Neural cell (in vitro differentiated cells): Measurements from ENCODE around the gene PHYHD1. TPM values are rescaled to one million over a fixed set of nuclear protein-coding genes. Genes with fewer than 3 reads are reported as not detected.

Source experiments
- H2AFZ ChIP-seq: fragments of 200-600, 300-800 bp; sonication (generic), shearing (Covaris generic); 2 replicates; pipeline ENCODE4 v1.6.0; 2014; ENCODE audit warnings: low read depth, mild to moderate bottlenecking, antibody characterized with exemption, low read length, moderate library complexity
- H3F3A ChIP-seq: fragments of 200-600 bp; shearing (Covaris generic); 2 replicates; pipeline ENCODE4 v1.6.1; 2016; ENCODE audit warnings: mild to moderate bottlenecking, moderate library complexity, mixed read lengths, antibody characterized with exemption, low read length; ENCODE audit not compliant: insufficient read depth, poor library complexity, severe bottlenecking
- H3K27ac ChIP-seq: fragments of 200-600, 300-800 bp; sonication (generic), shearing (Covaris generic); 2 replicates; pipeline ENCODE4 v1.5.1; 2014; ENCODE audit warnings: mild to moderate bottlenecking, low read length, moderate library complexity
- H3K27me3 ChIP-seq: fragments of 300-800, 200-600 bp; sonication (generic), shearing (Covaris generic); 2 replicates; pipeline ENCODE4 v1.6.0; 2014; ENCODE audit warnings: mild to moderate bottlenecking, low read depth, low read length, moderate library complexity; ENCODE audit not compliant: insufficient read depth
- H3K36me3 ChIP-seq: fragments of 300-800, 200-600 bp; sonication (generic), shearing (Covaris generic); 2 replicates; pipeline ENCODE4 v1.5.1; 2014; ENCODE audit warnings: mild to moderate bottlenecking, antibody characterized with exemption, low read length, moderate library complexity; ENCODE audit not compliant: insufficient read depth
- H3K4me2 ChIP-seq: fragments of 300-800, 200-600 bp; sonication (generic), shearing (Covaris generic); 2 replicates; pipeline ENCODE4 v1.6.0; 2014; ENCODE audit warnings: mild to moderate bottlenecking, low read length
- H3K4me3 ChIP-seq: fragments of 300-800, 200-600 bp; sonication (generic), shearing (Covaris generic); 2 replicates; pipeline ENCODE4 v1.5.1; 2014; ENCODE audit warnings: mild to moderate bottlenecking, low read length, moderate library complexity
- H3K79me2 ChIP-seq: fragments of 200-600 bp; shearing (Covaris generic); replicated peaks from 2 replicates; pipeline ENCODE4 v1.6.0; 2014; ENCODE audit warnings: mild to moderate bottlenecking, low read length, moderate library complexity; ENCODE audit not compliant: insufficient read depth
- H3K9ac ChIP-seq: fragments of 300-800, 200-600 bp; sonication (generic), shearing (Covaris generic); 2 replicates; pipeline ENCODE4 v1.6.1; 2016; ENCODE audit warnings: mild to moderate bottlenecking, low read length, mixed read lengths
- H3K9me2 ChIP-seq: fragments of 200-600 bp; shearing (Covaris generic); 2 replicates; pipeline ENCODE4 v1.6.1; 2016; ENCODE audit warnings: mild to moderate bottlenecking, low read length, mixed read lengths; ENCODE audit not compliant: insufficient read depth
- H3K9me3 ChIP-seq: fragments of 200-600, 300-800 bp; sonication (generic), shearing (Covaris generic); 2 replicates; pipeline ENCODE4 v1.6.1; 2016; ENCODE audit warnings: mild to moderate bottlenecking, mixed run types, low read length, moderate library complexity, mixed read lengths
- H4K20me1 ChIP-seq: fragments of 200-600 bp; shearing (Covaris generic); 2 replicates; pipeline ENCODE4 v1.6.1; 2016; ENCODE audit warnings: mild to moderate bottlenecking, mixed run types; ENCODE audit not compliant: insufficient read depth
- EP300 ChIP-seq: fragments of 450-650 bp; conservative IDR thresholded peaks from 2 replicates; pipeline ENCODE4 v1.6.1; 2014; ENCODE audit warnings: antibody characterized with exemption, mild to moderate bottlenecking, moderate library complexity; ENCODE audit not compliant: poor library complexity, severe bottlenecking
- EZH2 ChIP-seq: fragments of 200-600, 300-800 bp; shearing (Covaris generic), sonication (generic); IDR thresholded peaks from 2 replicates; pipeline ENCODE4 v1.6.1; 2014; ENCODE audit warnings: antibody characterized with exemption, low read length, borderline replicate concordance, mild to moderate bottlenecking; ENCODE audit not compliant: insufficient read depth, poor library complexity, severe bottlenecking
- MXI1 ChIP-seq: fragments of 450-650 bp; conservative IDR thresholded peaks from 2 replicates; pipeline ENCODE4 v1.6.1; 2014; ENCODE audit warnings: antibody characterized with exemption, mild to moderate bottlenecking; ENCODE audit not compliant: poor library complexity, severe bottlenecking
- POLR2AphosphoS5 ChIP-seq: IDR thresholded peaks from 2 replicates; pipeline ENCODE4 v1.6.1; 2012
- RAD21 ChIP-seq: fragments of 450-650 bp; conservative IDR thresholded peaks from 2 replicates; pipeline ENCODE4 v1.6.1; 2014; ENCODE audit warnings: antibody characterized with exemption, mild to moderate bottlenecking, moderate library complexity
- REST ChIP-seq: IDR thresholded peaks from 2 replicates; pipeline ENCODE4 v1.6.1; 2012; ENCODE audit warnings: borderline replicate concordance
- SMC3 ChIP-seq: fragments of 450-650 bp; conservative IDR thresholded peaks from 2 replicates; pipeline ENCODE4 v1.6.1; 2014; ENCODE audit warnings: antibody characterized with exemption, mild to moderate bottlenecking, moderate library complexity; ENCODE audit not compliant: poor library complexity
- TAF1 ChIP-seq: IDR thresholded peaks from 2 replicates; pipeline ENCODE4 v1.6.1; 2012; ENCODE audit warnings: low read depth
- polyA plus RNA-seq: library from polyadenylated mRNA; depleted of rRNA; stranded (reverse); fragments of >200 nt; gene quantifications from 2 replicates; pipeline ENCODE4 v1.2.3, GENCODE V29; 2014
- TF ChIP-seq, protein P1 (sequence below): fragments of 450-650 bp; IDR thresholded peaks from 2 replicates; pipeline ENCODE4 v1.5.1; 2014; ENCODE audit warnings: antibody characterized with exemption, mild to moderate bottlenecking, moderate library complexity; ENCODE audit not compliant: poor library complexity, severe bottlenecking

The PHYHD1 gene
- polyA plus RNA-seq, 1 donor from 2014 or later: not detected

DNA sequence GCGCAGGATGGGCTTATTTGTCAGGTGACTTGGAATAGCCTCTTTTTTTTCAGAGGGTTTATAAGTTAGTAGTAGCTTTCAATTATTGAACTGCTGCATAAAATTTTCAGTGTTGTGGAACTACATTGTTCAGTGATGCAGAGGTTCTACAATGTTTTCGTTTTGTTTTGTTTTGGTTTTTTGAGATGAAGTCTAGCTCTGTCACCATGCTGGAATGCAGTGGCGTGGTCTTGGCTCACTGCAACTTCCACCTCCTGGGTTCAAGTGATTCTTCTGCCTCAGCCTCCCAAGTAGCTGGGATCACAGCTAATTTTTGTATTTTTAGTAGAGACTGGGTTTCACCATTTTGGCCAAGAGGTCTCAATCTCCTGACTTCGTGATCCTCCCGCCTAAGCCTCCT lies 48.7 kb downstream of the PHYHD1 start:
- Histone ChIP-seq H3F3A (no peaks in the 10 kb centered on the region), H3K4me3 (no peak overlapping the region), H3K79me2 (no peaks in the 10 kb centered on the region), H3K9ac (no peak overlapping the region), H2AFZ (no peak overlapping the region), H3K9me3 (no peaks in the 10 kb centered on the region), H3K36me3 (no peaks in the 10 kb centered on the region), H3K4me2 (no peak overlapping the region), H3K27me3 (no peaks in the 10 kb centered on the region), H3K27ac (no peak overlapping the region), H4K20me1 (no peaks in the 10 kb centered on the region), H3K9me2 (no peaks in the 10 kb centered on the region)
- no peak for TF ChIP-seq REST
- TF ChIP-seq SMC3: no peak
- TF ChIP-seq EP300: no peak
- no peak for TF ChIP-seq EZH2
- TF ChIP-seq RAD21: no peak
- TF ChIP-seq, protein P1, sequence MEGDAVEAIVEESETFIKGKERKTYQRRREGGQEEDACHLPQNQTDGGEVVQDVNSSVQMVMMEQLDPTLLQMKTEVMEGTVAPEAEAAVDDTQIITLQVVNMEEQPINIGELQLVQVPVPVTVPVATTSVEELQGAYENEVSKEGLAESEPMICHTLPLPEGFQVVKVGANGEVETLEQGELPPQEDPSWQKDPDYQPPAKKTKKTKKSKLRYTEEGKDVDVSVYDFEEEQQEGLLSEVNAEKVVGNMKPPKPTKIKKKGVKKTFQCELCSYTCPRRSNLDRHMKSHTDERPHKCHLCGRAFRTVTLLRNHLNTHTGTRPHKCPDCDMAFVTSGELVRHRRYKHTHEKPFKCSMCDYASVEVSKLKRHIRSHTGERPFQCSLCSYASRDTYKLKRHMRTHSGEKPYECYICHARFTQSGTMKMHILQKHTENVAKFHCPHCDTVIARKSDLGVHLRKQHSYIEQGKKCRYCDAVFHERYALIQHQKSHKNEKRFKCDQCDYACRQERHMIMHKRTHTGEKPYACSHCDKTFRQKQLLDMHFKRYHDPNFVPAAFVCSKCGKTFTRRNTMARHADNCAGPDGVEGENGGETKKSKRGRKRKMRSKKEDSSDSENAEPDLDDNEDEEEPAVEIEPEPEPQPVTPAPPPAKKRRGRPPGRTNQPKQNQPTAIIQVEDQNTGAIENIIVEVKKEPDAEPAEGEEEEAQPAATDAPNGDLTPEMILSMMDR: no peak
- TF ChIP-seq TAF1: no peak
- no peak for TF ChIP-seq POLR2AphosphoS5
- no peak for TF ChIP-seq MXI1

- no peak overlapping the region for H2AFZ ChIP-seq
- no peaks in the 10 kb centered on the region for H3K9me2 ChIP-seq
- no peak overlapping the region for H3K27ac ChIP-seq
- H3K4me2 ChIP-seq: no peak overlapping the region
- TF ChIP-seq SMC3 (no peak), MXI1 (no peak), EP300 (no peak), TAF1 (no peak), REST (no peak)
- TF ChIP-seq, protein P1: no peak
- H3K9ac ChIP-seq: no peak overlapping the region
- H3F3A ChIP-seq: no peaks in the 10 kb centered on the region
- no peaks in the 10 kb centered on the region for H3K9me3 ChIP-seq
- no peaks in the 10 kb centered on the region for H3K36me3 ChIP-seq
- H3K79me2 ChIP-seq: no peaks in the 10 kb centered on the region
- no peaks in the 10 kb centered on the region for H4K20me1 ChIP-seq
- no peaks in the 10 kb centered on the region for H3K27me3 ChIP-seq
- no peak overlapping the region for H3K4me3 ChIP-seq
Measured at GRCh38 chr9:128972956-128973355, 52.2 kb downstream of the PHYHD1 start.
